Fibroblast of lung (primary cell): Measurements from ENCODE around the gene WDFY1. TPM values are rescaled to one million over a fixed set of nuclear protein-coding genes. Genes with fewer than 3 reads are reported as not detected.

Experiments
- DNase-seq, 2 donors: peaks; one replicate each; pipeline versions ENCODE4 v3.0.0 to v3.0.0-alpha.2; 2010; ENCODE audit warnings: low read depth in 2 of 2
- H2AFZ ChIP-seq: 2 replicates; pipeline ENCODE4 v1.5.1; 2012; ENCODE audit warnings: low read length, control low read depth, inconsistent platforms
- H3K27ac ChIP-seq: 2 replicates; pipeline ENCODE4 v1.5.1; 2011; ENCODE audit warnings: low read length, control low read depth; ENCODE audit not compliant: insufficient read depth
- H3K27me3 ChIP-seq: 2 replicates; pipeline ENCODE4 v1.5.1; 2011; ENCODE audit warnings: mild to moderate bottlenecking, low read length; ENCODE audit not compliant: control insufficient read depth, insufficient read depth
- H3K36me3 ChIP-seq: 2 replicates; pipeline ENCODE4 v1.5.1; 2011; ENCODE audit warnings: low read length; ENCODE audit not compliant: control insufficient read depth, insufficient read depth
- H3K4me1 ChIP-seq: 2 replicates; pipeline ENCODE4 v1.5.1; 2011; ENCODE audit warnings: low read length; ENCODE audit not compliant: control insufficient read depth, insufficient read depth; ENCODE audit errors: extremely low read depth
- H3K4me2 ChIP-seq: 2 replicates; pipeline ENCODE4 v1.5.1; 2011; ENCODE audit warnings: low read length, control low read depth; ENCODE audit not compliant: insufficient read depth; ENCODE audit errors: extremely low read depth
- H3K4me3 ChIP-seq, 4 experiments: fragments of 200-600 bp in 1 of 4; sonication (generic) in 1 of 4; replicated peaks in 1 of 4; 2 replicates each; pipeline ENCODE4 v1.5.1; 2011 to 2016; ENCODE audit warnings: low read length in 4 of 4, low read depth in 3 of 4, mild to moderate bottlenecking in 3 of 4, control low read depth in 2 of 4, inconsistent platforms in 1 of 4, mixed read lengths in 1 of 4; ENCODE audit not compliant: insufficient read depth in 1 of 4; ENCODE audit errors: control extremely low read depth in 1 of 4
- H3K79me2 ChIP-seq: 2 replicates; pipeline ENCODE4 v1.5.1; 2012; ENCODE audit warnings: mild to moderate bottlenecking, low read length, inconsistent platforms; ENCODE audit not compliant: control insufficient read depth, insufficient read depth
- H3K9ac ChIP-seq: 2 replicates; pipeline ENCODE4 v1.5.1; 2011; ENCODE audit warnings: mild to moderate bottlenecking, low read length, control low read depth; ENCODE audit not compliant: insufficient read depth
- H3K9me3 ChIP-seq: 2 replicates; pipeline ENCODE4 v1.5.1; 2012; ENCODE audit warnings: low read depth, low read length; ENCODE audit not compliant: control insufficient read depth, insufficient read depth
- H4K20me1 ChIP-seq: 2 replicates; pipeline ENCODE4 v1.5.1; 2011; ENCODE audit warnings: low read length; ENCODE audit not compliant: control insufficient read depth, insufficient read depth; ENCODE audit errors: extremely low read depth
- CTCF ChIP-seq, 2 donors: IDR thresholded peaks in 1 of 2; conservative IDR thresholded peaks in 1 of 2; 1 replicate in 1 of 2; 2 replicates in 1 of 2; pipeline ENCODE4 v1.5.1; 2011 to 2012; ENCODE audit warnings: low read length in 2 of 2, control low read depth in 1 of 2, inconsistent platforms in 1 of 2, low read depth in 1 of 2, mild to moderate bottlenecking in 1 of 2
- EZH2 ChIP-seq: IDR thresholded peaks from 2 replicates; pipeline ENCODE4 v1.5.1; 2012; ENCODE audit warnings: low read length, control low read depth, mild to moderate bottlenecking; ENCODE audit errors: missing control alignments
- polyA plus RNA-seq, 2 donors: library from polyadenylated mRNA; depleted of rRNA in 1 of 2; stranded (reverse) in 1 of 2; unstranded in 1 of 2; fragments of >200 nt; gene quantifications; 2 replicates each; pipeline ENCODE4 v1.2.1, GENCODE V29; 2011 to 2012; ENCODE audit warnings: missing spikeins in 1 of 2
- total RNA-seq: library from RNA; depleted of rRNA; stranded (reverse); fragments of >200 nt; gene quantifications from 2 replicates; pipeline ENCODE4 v1.2.1, GENCODE V29; 2014

WDFY1 gene
- total and polyA plus RNA-seq, 2 donors (not counting 1 experiment from before 2014, with no cell fraction given), result 79.1 to 156 TPM

DNA sequence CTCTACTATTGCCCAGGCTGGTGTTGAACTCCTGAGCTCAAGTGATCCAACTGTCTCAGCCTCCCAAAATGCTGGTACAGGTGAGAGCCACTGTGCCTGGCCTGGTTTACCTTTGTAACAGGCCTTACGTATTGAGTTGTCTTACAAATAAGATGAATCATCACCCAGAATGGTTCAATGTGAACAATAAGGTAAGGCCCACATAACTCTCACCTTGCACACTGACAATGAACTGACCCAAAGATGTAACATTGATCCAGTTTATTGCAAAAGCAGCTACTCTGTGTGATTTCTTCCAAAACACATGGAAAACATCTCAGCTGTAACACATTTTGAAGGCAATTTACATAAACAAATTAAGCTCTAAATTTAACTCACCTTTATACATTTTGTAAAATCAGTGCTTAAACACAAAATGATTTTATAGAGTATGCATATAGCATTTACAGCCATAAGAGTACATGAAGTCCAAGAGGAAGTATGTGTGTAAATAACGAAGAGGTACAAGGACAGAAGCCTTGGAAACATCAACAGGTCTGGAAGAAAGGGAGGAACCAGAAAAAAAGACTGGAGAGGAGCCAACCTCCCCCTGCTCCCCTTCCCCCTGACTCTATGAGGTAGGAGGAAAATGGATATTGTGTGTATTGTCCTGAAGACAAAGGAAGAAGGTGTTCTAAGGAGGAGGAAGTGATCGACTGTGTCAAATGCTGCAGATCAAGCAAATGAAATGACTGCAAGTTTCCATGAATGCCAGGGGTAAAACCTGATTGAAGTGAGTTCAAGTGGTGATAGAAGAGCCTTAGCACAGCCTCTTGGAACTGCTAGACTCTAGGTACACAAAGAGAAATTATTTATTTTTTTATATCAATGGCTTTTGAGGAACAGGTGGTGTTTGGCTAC is 5.6 kb upstream of the WDFY1 start:
- H3K27ac ChIP-seq, result no peak overlapping the region
- no peaks in the 10 kb centered on the region for H3K79me2 ChIP-seq
- TF ChIP-seq CTCF (conservative IDR thresholded peaks at IDR 0.05 in 1 of 2, IDR thresholded peaks at IDR 0.05 in 1 of 2; ENCODE audit: low read depth in 1 of 2, low read length in 2 of 2) (no peak), EZH2 (no peak)
- H3K9me3 ChIP-seq, result no peaks in the 10 kb centered on the region
- H3K27me3 ChIP-seq, result no peaks in the 10 kb centered on the region
- no peak overlapping the region for H3K4me2 ChIP-seq
- no peak for DNase-seq
- H4K20me1 ChIP-seq, result no peaks in the 10 kb centered on the region
- H3K36me3 ChIP-seq, result no peaks in the 10 kb centered on the region
- H2AFZ ChIP-seq, result no peak overlapping the region
- H3K9ac ChIP-seq, result no peak overlapping the region
- H3K4me3 ChIP-seq, result no peak overlapping the region
- H3K4me1 ChIP-seq, result no peaks in the 10 kb centered on the region

DNA sequence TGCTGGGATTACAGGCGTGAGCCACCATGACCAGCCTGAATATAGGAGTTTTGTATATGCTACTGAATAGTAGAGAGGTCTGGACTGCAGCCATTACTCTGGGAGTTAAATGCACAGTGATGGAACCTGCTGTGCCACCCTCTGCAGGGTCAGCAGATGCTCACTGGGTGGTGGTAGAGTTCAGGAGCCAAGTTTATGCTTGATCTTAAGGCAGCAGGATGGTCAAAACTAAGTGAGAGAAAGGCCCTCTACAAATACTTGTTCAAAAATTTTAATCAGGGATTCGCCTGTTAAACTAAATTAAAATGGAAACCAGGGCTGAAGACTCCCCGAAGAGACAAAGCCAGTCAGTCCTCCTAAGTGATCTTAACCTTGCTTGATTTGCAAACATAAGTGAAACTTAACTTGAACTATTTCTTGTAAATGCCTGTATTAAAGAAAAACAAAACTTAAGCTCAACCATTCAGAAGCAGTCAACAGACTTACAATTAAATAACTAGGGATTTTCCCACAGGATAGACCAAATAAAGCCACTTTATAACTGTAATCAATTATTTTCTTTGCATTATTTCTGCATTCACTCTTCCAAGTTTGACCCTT is 4.2 kb upstream of the WDFY1 start:
- H3K27ac ChIP-seq, result no peak overlapping the region
- no peaks in the 10 kb centered on the region for H4K20me1 ChIP-seq
- H3K4me2 ChIP-seq, result no peak overlapping the region
- no peaks in the 10 kb centered on the region for H3K27me3 ChIP-seq
- no peak overlapping the region for H2AFZ ChIP-seq
- no peak overlapping the region for H3K4me3 ChIP-seq
- no peak for DNase-seq
- no peak overlapping the region for H3K9ac ChIP-seq
- H3K79me2 ChIP-seq, result peaks cover 8% of the 10 kb centered on the region
- H3K4me1 ChIP-seq, result no peaks in the 10 kb centered on the region
- H3K36me3 ChIP-seq, result no peaks in the 10 kb centered on the region
- H3K9me3 ChIP-seq, result no peaks in the 10 kb centered on the region
- TF ChIP-seq EZH2 (no peak), CTCF (conservative IDR thresholded peaks at IDR 0.05 in 1 of 2, IDR thresholded peaks at IDR 0.05 in 1 of 2; ENCODE audit: low read depth in 1 of 2, low read length in 2 of 2) (no peak)

- no peak overlapping the region for H3K4me2 ChIP-seq
- no peak overlapping the region for H3K27ac ChIP-seq
- H3K27me3 ChIP-seq, result no peaks in the 10 kb centered on the region
- H2AFZ ChIP-seq, result no peak overlapping the region
- no peak for DNase-seq
- TF ChIP-seq EZH2, result no peak
- H3K9me3 ChIP-seq, result no peaks in the 10 kb centered on the region
- no peak overlapping the region for H3K9ac ChIP-seq
- H3K4me3 ChIP-seq, result no peak overlapping the region
- no peaks in the 10 kb centered on the region for H4K20me1 ChIP-seq
- H3K36me3 ChIP-seq, result no peaks in the 10 kb centered on the region
- H3K79me2 ChIP-seq, result peaks cover 20% of the 10 kb centered on the region
- peaks cover 5% of the 10 kb centered on the region for H3K4me1 ChIP-seq
These were observed 2.6 kb upstream of the WDFY1 start for GRCh38 chr2:223947711-223948205.
